Measurements from ENCODE around the gene KRTAP4-9.
"Not testable (repeated sequence)": the region's sequence is repeated elsewhere in the genome, so short reads cannot be mapped to it uniquely, and the experiment has no call there.

KRTAP4-9 gene

DNA sequence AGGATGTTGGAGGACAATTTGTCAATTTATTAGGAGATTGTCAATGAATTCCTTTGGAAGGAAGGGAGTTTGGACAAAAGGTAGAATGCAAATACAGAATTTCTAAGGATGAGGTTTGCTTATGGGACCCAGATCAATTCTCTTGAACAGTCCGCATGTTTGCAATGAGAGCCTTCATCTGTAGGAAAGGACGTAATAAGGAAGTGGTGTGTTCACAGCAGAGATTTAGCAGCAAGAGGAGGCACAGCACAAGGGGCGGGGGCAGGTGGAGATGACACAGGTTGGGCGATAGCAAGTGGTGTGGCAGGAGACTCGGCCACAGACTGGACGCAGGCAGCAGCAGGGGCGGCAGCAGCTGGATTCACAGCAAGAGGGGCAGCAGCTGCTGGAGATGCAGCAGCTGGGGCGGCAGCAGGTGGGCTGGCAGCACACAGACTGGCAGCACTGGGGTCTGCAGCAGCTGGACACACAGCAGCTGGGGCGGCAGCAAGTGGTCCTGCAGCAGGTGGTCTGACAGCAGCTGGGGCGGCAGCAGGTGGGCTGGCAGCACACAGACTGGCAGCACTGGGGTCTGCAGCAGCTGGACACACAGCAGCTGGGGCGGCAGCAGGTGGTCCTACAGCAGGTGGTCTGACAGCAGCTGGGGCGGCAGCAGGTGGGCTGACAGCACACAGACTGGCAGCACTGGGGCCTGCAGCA is 18.3 kb downstream of the KRTAP4-9 start:
- DNase-seq; intact Hi-C loops (cut with DNase I): not testable (repeated sequence)

DNA sequence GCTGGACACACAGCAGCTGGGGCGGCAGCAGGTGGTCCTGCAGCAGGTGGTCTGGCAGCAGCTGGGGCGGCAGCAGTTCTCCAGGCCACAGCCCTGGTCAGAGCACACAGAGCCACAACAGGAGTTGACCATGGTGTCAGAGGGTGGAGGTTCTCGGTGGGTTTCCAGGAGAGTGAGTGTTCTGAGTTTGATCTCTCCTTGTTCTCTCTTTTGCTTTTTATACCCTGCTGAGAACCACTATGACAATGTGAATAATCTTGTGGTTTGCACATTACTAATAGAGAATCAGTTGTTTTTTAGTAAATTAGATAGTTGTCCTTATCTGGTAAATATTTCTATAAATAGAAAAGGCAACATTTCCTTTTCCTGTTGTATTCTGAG is 18.8 kb downstream of the KRTAP4-9 start, which contains the start of gene KRTAP4-12:
Gene KRTAP4-12 (minus strand): TSS at position 192 of the 381 bp plus-strand sequence. CDS start 60 bp downstream, at position 132.
- intact Hi-C loops (cut with DNase I); DNase-seq: not testable (repeated sequence)

DNA sequence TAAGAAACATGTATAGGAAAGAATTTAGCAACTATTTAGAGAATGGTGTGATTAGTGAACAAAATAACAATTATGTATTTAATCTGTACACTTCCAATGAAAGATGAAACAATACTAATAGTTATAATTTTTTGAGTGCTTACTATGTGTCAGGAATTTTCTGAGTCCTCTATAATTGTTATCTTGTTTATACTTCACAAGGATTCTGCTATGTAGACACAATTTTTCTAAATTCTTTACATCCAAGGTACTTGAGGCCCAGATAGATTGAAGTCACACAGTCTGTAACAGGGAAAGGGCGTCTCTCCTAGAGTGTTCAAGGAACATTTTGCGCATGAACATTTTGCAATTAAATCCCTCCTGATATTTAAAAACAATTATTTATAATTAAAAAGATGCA is 19.9 kb downstream of the KRTAP4-9 start:
- no peak for DNase-seq
- intact Hi-C loops (cut with DNase I) = no loop called here

DNA sequence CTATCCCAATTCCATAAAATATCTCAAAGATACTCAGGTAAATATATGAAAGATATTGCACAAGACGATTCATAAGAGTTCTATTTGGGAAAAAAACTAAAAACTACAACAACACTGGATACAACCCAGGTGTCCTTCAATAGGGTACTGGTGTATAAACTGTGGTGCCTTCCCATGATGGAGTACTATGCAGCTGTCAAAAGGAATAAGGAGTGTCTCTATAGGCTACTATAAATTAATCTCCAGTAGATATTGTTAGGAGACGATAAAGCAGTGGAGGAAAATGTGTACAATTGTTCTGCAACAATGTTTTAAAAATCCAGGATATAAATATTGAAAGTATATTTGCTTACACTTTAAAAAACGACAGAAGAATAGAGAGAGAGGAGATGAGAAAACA is 21.2 kb downstream of the KRTAP4-9 start:
- DNase-seq = no peak
- intact Hi-C loops (cut with DNase I) = no loop called here

GRCh38 chr17:41127371-41127770 is 22.2 kb downstream of the KRTAP4-9 start:
- intact Hi-C loops (cut with DNase I) = no loop called here
- no peak for DNase-seq

GRCh38 chr17:41131979-41132378 is 26.8 kb downstream of the KRTAP4-9 start:
- no peak for DNase-seq
- intact Hi-C loops (cut with DNase I) = no loop called here

- no peak for DNase-seq
- intact Hi-C loops (cut with DNase I) = no loop called here
These were observed 28.9 kb downstream of the KRTAP4-9 start for GRCh38 chr17:41133880-41134735.

- DNase-seq; intact Hi-C loops (cut with DNase I): not testable (repeated sequence)
These were observed 34.7 kb downstream of the KRTAP4-9 start for GRCh38 chr17:41139865-41140264.

GRCh38 chr17:41140360-41141131 is 35.4 kb downstream of the KRTAP4-9 start, which contains the start of gene KRTAP4-6:
Gene KRTAP4-6, minus strand, starts transcription at chr17:41140544. Its CDS starts 57 bp downstream, at chr17:41140487.
- DNase-seq = no peak
- intact Hi-C loops (cut with DNase I) = no loop called here

DNA sequence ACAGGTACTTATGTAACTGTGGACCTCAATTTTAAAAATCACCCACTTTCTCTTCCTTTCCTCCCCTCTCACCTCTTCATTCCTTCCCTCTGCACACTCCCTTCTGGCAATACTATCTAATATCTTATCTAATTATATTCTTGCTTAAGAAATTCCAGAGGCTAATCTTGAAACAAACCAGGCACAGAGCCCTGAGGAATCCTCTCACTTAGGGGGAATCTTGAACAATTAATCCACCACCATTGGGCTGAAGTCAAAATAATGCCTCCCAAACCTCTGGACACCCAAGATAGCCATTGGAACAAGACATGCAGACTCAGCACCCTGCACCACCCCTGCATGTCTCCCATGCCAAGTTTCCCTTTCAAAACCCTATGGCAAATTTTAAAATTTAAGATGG is 36.2 kb downstream of the KRTAP4-9 start:
- intact Hi-C loops (cut with DNase I) = no loop called here
- DNase-seq = no peak

DNA sequence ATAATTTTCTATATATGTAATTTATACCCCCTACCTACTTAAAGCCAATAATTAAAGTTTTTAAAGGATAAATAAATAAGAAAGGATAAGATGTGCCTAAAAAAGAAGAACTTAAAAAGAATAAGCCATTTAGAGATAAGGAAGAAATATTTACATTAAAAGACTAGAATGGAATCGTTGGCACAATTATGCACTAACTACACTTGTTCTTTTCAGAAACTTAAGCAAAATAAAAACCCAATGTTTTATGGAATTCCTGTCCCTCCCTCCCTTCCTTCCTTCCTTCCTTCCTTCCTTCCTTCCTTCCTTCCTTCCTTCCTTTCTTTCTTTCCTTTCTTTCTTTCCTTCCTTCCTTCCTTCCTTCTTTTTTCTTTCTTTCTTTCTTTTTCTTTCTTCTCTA is 39.7 kb downstream of the KRTAP4-9 start:
- intact Hi-C loops (cut with DNase I) = no loop called here
- DNase-seq = no peak

DNA sequence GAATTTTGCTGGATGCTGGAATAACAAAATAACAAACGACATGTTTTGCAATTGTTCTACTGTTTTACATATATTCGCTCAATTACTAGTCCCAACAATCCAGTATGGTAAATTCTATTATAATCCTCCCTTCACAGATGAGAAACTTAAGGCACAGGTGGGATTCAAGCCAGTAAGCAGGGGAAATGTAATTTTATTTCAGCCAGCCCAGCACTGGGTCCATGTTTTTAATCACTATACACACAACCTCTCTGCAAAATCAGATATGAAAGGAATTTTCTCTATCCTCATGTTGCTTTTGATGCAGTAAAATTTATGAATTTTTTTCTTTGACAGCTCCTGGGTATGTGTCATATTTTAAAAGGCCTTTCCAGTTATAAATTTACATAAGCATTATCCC is 40.1 kb downstream of the KRTAP4-9 start:
- intact Hi-C loops (cut with DNase I) = no loop called here
- no peak for DNase-seq

DNA sequence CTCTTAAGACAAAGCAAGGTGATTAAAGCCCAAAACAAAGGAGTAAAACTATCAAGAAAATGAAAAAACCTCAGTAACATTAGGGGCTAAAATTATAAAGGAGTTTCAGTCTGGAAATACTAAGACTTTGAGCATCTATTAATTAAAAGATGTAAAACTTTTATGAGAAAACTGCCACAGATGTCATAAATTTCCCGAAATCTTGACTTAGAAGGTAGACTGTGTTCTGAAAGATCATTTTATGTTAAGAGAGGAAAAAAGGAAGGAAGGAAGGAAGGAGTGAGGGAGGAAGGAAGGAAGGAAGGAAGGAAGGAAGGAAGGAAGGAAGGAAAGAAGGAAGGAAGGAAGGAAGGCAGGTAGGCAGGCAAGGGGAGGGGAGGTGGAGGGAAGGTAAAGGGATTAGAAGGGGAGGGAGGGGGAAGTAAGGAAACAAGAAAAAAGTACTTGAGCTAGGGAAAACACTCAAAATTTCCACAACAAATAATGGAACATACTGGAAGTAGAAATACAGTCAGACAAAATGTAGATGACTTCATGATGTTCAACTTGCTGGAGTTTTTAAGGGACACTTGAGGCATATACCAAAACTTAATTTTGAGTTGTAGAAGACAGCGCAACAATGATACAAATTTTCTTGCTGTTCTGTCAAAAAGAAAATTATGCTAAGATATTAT is 42.5 kb downstream of the KRTAP4-9 start:
- intact Hi-C loops (cut with DNase I) = no loop called here
- no peak for DNase-seq

GRCh38 chr17:41148971-41149651 is 43.9 kb downstream of the KRTAP4-9 start:
- DNase-seq; intact Hi-C loops (cut with DNase I): not testable (repeated sequence)

DNA sequence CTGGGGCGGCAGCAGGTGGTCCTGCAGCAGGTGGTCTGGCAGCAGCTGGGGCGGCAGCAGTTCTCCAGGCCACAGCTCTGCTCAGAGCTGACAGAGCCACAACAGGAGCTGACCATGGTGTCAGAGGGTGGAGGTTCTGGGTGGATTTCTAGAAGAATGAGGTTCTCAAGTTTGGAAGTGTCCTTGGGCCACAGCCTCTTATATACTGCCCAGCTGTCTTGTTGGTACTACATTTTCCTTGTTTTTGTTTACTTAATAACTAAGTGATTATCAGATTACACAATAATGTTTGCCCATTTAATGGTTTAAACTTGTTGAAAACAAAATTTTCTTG is 44.4 kb downstream of the KRTAP4-9 start, which contains the start of gene KRTAP4-5:
Gene KRTAP4-5 (minus strand): TSS at position 174 of the 334 bp plus-strand sequence. CDS start 58 bp downstream, at position 116.
- intact Hi-C loops (cut with DNase I) = no loop called here
- DNase-seq = no peak

DNA sequence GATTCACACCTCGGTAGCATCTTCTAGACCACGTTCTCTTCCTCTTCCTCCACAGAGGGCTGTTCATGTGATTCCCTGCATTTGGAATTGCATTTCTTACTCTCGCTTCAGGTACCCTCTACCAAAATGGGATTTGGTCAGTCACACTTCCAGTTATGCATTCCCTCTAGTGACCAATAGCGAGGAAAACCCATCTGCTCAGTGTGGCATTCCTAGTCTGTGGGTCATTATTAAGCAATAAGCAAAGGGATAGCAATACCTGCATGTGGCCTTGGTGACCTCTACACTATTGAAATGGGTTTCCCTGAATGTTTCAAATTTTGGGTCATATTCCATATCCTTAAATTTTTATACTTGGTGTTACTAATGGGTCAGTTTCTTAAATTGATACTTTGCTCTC is 44.8 kb downstream of the KRTAP4-9 start:
- intact Hi-C loops (cut with DNase I) = no loop called here
- DNase-seq = no peak

DNA sequence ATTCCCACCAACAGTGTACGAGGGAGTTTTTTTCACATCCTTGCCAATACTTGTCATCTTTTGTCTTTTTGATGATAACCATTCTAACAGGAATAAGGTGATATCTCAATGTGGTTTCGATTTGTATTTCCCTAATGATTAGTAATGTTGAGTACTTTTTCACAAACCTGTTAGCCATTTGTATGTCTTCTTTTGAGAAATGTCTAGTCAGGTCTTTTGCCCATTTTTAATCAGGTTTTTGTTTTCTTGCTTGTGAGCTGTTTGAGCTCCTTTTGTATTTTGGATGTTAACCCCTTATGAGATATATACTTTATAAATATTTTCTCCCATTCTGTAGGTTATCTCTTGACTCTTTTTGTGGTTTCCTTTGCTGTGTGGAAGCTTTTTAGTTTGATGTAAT is 46.3 kb downstream of the KRTAP4-9 start:
- DNase-seq = no peak
- intact Hi-C loops (cut with DNase I) = no loop called here

- intact Hi-C loops (cut with DNase I) = no loop called here
- DNase-seq = peak in 7 of 42 donors; percentile 1 to 16 (median 9)
These were observed 48.7 kb downstream of the KRTAP4-9 start for GRCh38 chr17:41153856-41154255.

Data from head of caudate nucleus (tissue), 42 donors.